K562 (cell line): ENCODE measurements around the gene NUP107. TPM values are rescaled to one million over a fixed set of nuclear protein-coding genes. Genes with fewer than 3 reads are reported as not detected.

Experiments
- ATAC-seq: fragments of 200-7000 bp; cut with Tn5 transposase; 3 replicates; pipeline ENCODE4 v1.9.1; 2020; ENCODE audit warnings: moderate library complexity
- BruUV-seq: library from RNA; stranded (reverse); fragments of 400-500 nt; replicated peaks from 2 replicates; lab custom pipeline; 2021; lab: Mats Ljungman, UMichigan
- CTCF ChIA-PET: fragments of 300-600 bp; formaldehyde crosslinking; extraction: SDS; loops from one replicate; lab custom pipeline; 2021; ENCODE audit warnings: low intra/inter-chr PET ratio; lab: Yijun Ruan, JAX
- POLR2A ChIA-PET: fragments of 300-600, 350-650 bp; sonication (Branson Sonifier 250); formaldehyde crosslinking; extraction: SDS; loops from one replicate; lab custom pipeline; 2021; ENCODE audit warnings: antibody characterized with exemption, inconsistent platforms; lab: Yijun Ruan, JAX
- DNase-seq, 4 experiments: peaks; one replicate each; pipeline versions ENCODE4 v3.0.0 to v3.0.0-alpha.2; 2011 to 2018; ENCODE audit warnings: low spot score in 3 of 4, mixed read lengths in 3 of 4; ENCODE audit errors: extremely low read depth in 1 of 4
- FAIRE-seq: peaks from 2 replicates; lab custom pipeline; 2011; peaks lifted over from hg19 to GRCh38; lab: Jason Lieb, UNC
- H2AFZ ChIP-seq: 2 replicates; pipeline ENCODE4 v1.6.0; 2011; ENCODE audit warnings: low read depth, low read length, control low read depth, inconsistent platforms
- H3K27ac ChIP-seq: fragments of 200-600 bp; 3 replicates; pipeline ENCODE4 v1.8.0; 2011; ENCODE audit warnings: low read depth, mild to moderate bottlenecking, control low read depth, inconsistent platforms, low read length, moderate library complexity, mixed read lengths; ENCODE audit errors: extremely low read depth
- H3K27me3 ChIP-seq, 2 experiments: fragments of 300-600 bp in 1 of 2; 2 replicates in 1 of 2; 3 replicates in 1 of 2; pipeline versions ENCODE4 v1.6.0 to v1.8.0; 2011; ENCODE audit warnings: inconsistent platforms in 2 of 2, low read length in 2 of 2, mild to moderate bottlenecking in 1 of 2, mixed read lengths in 1 of 2, moderate library complexity in 1 of 2; ENCODE audit not compliant: control insufficient read depth in 2 of 2, insufficient read depth in 2 of 2
- H3K36me3 ChIP-seq: fragments of 300-600 bp; 3 replicates; pipeline ENCODE4 v1.8.0; 2011; ENCODE audit warnings: mild to moderate bottlenecking, low read length, inconsistent platforms; ENCODE audit not compliant: control insufficient read depth, insufficient read depth
- H3K4me1 ChIP-seq, 2 experiments: fragments of 200-600 bp in 1 of 2; replicated peaks in 1 of 2; 2 replicates in 1 of 2; 3 replicates in 1 of 2; pipeline versions ENCODE4 v1.5.1 to v1.8.0; 2011; ENCODE audit warnings: inconsistent platforms in 2 of 2, low read length in 2 of 2, mild to moderate bottlenecking in 1 of 2, mixed read lengths in 1 of 2, moderate library complexity in 1 of 2; ENCODE audit not compliant: control insufficient read depth in 2 of 2, insufficient read depth in 2 of 2
- H3K4me2 ChIP-seq: 2 replicates; pipeline ENCODE4 v1.6.1; 2011; ENCODE audit warnings: low read length, control low read depth, inconsistent platforms, mixed read lengths; ENCODE audit not compliant: insufficient read depth
- H3K4me3 ChIP-seq: fragments of 200-600 bp; sonication (generic), shearing (Covaris generic); 2 replicates; pipeline ENCODE4 v1.5.1; 2016; ENCODE audit warnings: control low read depth, inconsistent platforms
- H3K79me2 ChIP-seq: fragments of 200-600 bp; 3 replicates; pipeline ENCODE4 v1.8.0; 2011; ENCODE audit warnings: low read length, inconsistent platforms; ENCODE audit not compliant: control insufficient read depth, insufficient read depth
- H3K9ac ChIP-seq, 2 experiments: 2 replicates each; pipeline versions ENCODE4 v1.6.0 to v1.6.1; 2011; ENCODE audit warnings: low read depth in 2 of 2, low read length in 2 of 2, control low read depth in 1 of 2, inconsistent platforms in 1 of 2, mild to moderate bottlenecking in 1 of 2, mixed read lengths in 1 of 2; ENCODE audit not compliant: insufficient read depth in 1 of 2
- H3K9me1 ChIP-seq: one replicate; pipeline ENCODE4 v1.6.0; 2011; ENCODE audit warnings: inconsistent platforms, mild to moderate bottlenecking, low read length, moderate library complexity; ENCODE audit not compliant: control insufficient read depth, insufficient read depth
- H3K9me3 ChIP-seq: replicated peaks from 2 replicates; pipeline ENCODE4 v1.5.1; 2011; ENCODE audit warnings: low read depth, low read length, inconsistent platforms; ENCODE audit not compliant: control insufficient read depth, insufficient read depth
- H4K20me1 ChIP-seq: replicated peaks from 2 replicates; pipeline ENCODE4 v1.6.1; 2011; ENCODE audit warnings: low read length, inconsistent platforms, mixed read lengths; ENCODE audit not compliant: control insufficient read depth, insufficient read depth
- FOXA1 ChIP-seq: fragments of 450-650 bp; IDR thresholded peaks from 2 replicates; pipeline ENCODE4 v1.6.1; 2016; ENCODE audit warnings: mild to moderate bottlenecking, borderline replicate concordance
- RBM22 ChIP-seq: fragments of 200-400 bp; formaldehyde crosslinking; IDR thresholded peaks from 2 replicates; pipeline ENCODE4 v1.6.1; 2018; ENCODE audit warnings: low read length, low read depth; ENCODE audit not compliant: poor library complexity, severe bottlenecking
- SREBF1 ChIP-seq: fragments of 150-350 bp; IDR thresholded peaks from 2 replicates; pipeline ENCODE4 v1.6.1; 2014; ENCODE audit warnings: antibody characterized with exemption, low read depth, low read length, borderline replicate concordance
- ZFP30 ChIP-seq: fragments of 250-450 bp; sonication (Bioruptor Pico); IDR thresholded peaks from 2 replicates; pipeline ENCODE4 v1.8.0; 2022; ENCODE audit warnings: moderate library complexity, mild to moderate bottlenecking, inconsistent platforms, borderline replicate concordance
- ZKSCAN8 ChIP-seq: fragments of 200-800 bp; sonication (Bioruptor generic); IDR thresholded peaks from 2 replicates; pipeline ENCODE4 v1.6.1; 2016; ENCODE audit warnings: missing genetic modification characterization, missing compliant biosample characterization
- ZNF134 ChIP-seq: fragments of 250-450 bp; sonication (Bioruptor Pico); conservative IDR thresholded peaks from 2 replicates; pipeline ENCODE4 v1.4.0; 2020
- ZNF239 ChIP-seq: fragments of 250-450 bp; sonication (Bioruptor Pico); IDR thresholded peaks from 2 replicates; pipeline ENCODE4 v1.4.0; 2020; ENCODE audit warnings: mild to moderate bottlenecking
- ZNF444 ChIP-seq: fragments of 250-450 bp; sonication (Bioruptor Pico); IDR thresholded peaks from 2 replicates; pipeline ENCODE4 v1.4.0; 2020; ENCODE audit warnings: mild to moderate bottlenecking, moderate library complexity
- ZSCAN32 ChIP-seq: fragments of 450-650 bp; formaldehyde crosslinking; IDR thresholded peaks from 2 replicates; pipeline ENCODE4 v1.4.0; 2020; ENCODE audit warnings: mild to moderate bottlenecking, moderate library complexity
- WGBS: fragments of 100-300 bp; shearing (Covaris generic); methylation state at CpG from one replicate; pipeline ENCODE4 v1.1.6; 2016; ENCODE audit warnings: low coverage, mixed read lengths; ENCODE audit not compliant: insufficient coverage; ENCODE audit errors: missing lambda C conversion rate; 5-methylcytosine and 5-hydroxymethylcytosine counted together
- in situ Hi-C: fragments of 300-500 bp; cut with MboI; formaldehyde crosslinking; loops from 4 replicates; pipeline ENCODE4 v1.15.0; 2018; ENCODE audit warnings: inconsistent platforms, mixed read lengths
- intact Hi-C: fragments of 100-400 bp; cut with micrococcal nuclease; formaldehyde crosslinking; loops from 2 replicates; pipeline ENCODE4 v1.14.2; 2022
- polyA plus RNA-seq, 8 experiments: library from polyadenylated mRNA; depleted of rRNA in 4 of 8; stranded (reverse) in 5 of 8; unstranded in 3 of 8; fragments of >200 nt; fragmentation: Nextera tagmentation in 2 of 8; fragmentation: Illumina TruSeq in 1 of 8; extraction: Ambion mirVana in 2 of 8; extraction: Trizol in 1 of 8; gene quantifications; 2 replicates each; pipeline versions ENCODE4 v1.2.1 to v1.2.3, GENCODE V29; 2011 to 2014; ENCODE audit warnings: inconsistent platforms in 1 of 8, missing spikeins in 1 of 8
- total RNA-seq, 7 experiments: library from RNA; depleted of rRNA in 6 of 7; stranded (reverse); fragments of >200 nt in 6 of 7; fragmentation: Illumina TruSeq in 2 of 7; extraction: Trizol in 2 of 7; gene quantifications; 2 replicates each; pipeline versions ENCODE4 v1.2.1 to v1.2.3, GENCODE V29; 2011 to 2021; ENCODE audit warnings: low replicate concordance in 1 of 7
- TF ChIP-seq, protein P1 (sequence below): fragments of 450-650 bp; formaldehyde crosslinking; IDR thresholded peaks from 2 replicates; pipeline ENCODE4 v1.4.0; 2020; ENCODE audit warnings: mild to moderate bottlenecking, moderate library complexity

NUP107 gene
- total and polyA plus RNA-seq, 9 of the 15 experiments (the other 6 are each of a cell fraction or from before 2014, with no cell fraction given) = 129 to 277 (median 199) TPM

DNA sequence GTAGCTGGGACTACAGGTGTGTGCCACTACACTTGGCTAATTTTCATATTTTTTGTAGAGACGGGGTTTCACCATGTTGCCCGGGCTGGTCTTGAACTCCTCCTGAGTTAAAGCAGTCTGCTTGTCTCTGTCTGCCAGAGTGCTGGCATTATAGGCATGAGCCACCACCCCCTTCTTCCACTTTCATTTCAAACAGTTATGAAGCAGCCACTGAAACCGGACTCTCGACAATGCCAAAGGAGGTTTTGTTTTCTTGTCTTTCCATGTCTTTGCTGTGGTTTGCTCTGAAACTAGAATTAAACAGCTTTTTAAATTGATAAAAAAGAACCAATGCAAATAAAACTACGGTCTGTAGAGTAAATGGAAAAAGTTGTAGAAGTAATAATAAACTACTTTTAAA lies 45.6 kb upstream of the NUP107 start:
- Histone ChIP-seq H3K4me2 (no peak overlapping the region), H3K4me1 (no peaks in the 10 kb centered on the region), H3K9ac (no peak overlapping the region), H2AFZ (no peak overlapping the region), H3K9me3 (no peaks in the 10 kb centered on the region), H3K27me3 (no peaks in the 10 kb centered on the region), H3K4me3 (no peak overlapping the region), H3K36me3 (peaks cover 38% of the 10 kb centered on the region; the same call in 2 of the 3 replicates), H3K9me1 (no peaks in the 10 kb centered on the region), H3K27ac (no peak overlapping the region), H3K79me2 (peaks cover 97% of the 10 kb centered on the region), H4K20me1 (peaks cover 3% of the 10 kb centered on the region; the same call in 1 of the 2 replicates)
- TF ChIP-seq ZSCAN32 (CRISPR knock-in tag) = no peak
- TF ChIP-seq ZFP30 (CRISPR knock-in tag) = no peak
- no peak for TF ChIP-seq SREBF1
- no peak for TF ChIP-seq ZNF239 (CRISPR knock-in tag)
- no peak for TF ChIP-seq ZKSCAN8 (CRISPR knock-in tag)
- TF ChIP-seq RBM22 = no peak
- TF ChIP-seq FOXA1 = no peak
- TF ChIP-seq, protein P1, sequence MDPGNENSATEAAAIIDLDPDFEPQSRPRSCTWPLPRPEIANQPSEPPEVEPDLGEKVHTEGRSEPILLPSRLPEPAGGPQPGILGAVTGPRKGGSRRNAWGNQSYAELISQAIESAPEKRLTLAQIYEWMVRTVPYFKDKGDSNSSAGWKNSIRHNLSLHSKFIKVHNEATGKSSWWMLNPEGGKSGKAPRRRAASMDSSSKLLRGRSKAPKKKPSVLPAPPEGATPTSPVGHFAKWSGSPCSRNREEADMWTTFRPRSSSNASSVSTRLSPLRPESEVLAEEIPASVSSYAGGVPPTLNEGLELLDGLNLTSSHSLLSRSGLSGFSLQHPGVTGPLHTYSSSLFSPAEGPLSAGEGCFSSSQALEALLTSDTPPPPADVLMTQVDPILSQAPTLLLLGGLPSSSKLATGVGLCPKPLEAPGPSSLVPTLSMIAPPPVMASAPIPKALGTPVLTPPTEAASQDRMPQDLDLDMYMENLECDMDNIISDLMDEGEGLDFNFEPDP (CRISPR knock-in tag) = no peak
- no peak for TF ChIP-seq ZNF134 (CRISPR knock-in tag)
- no peak for TF ChIP-seq ZNF444 (CRISPR knock-in tag)
- in situ Hi-C loops (no loop called here), intact Hi-C loops (no loop called here)
- ATAC-seq (no peak), FAIRE-seq (no peak), DNase-seq (no peak)
- POLR2A ChIA-PET = no interaction called here
- WGBS = 75% methylated on average over 5 of the region's 5 CpGs
- no TSS peak for BruUV-seq
- CTCF ChIA-PET = no interaction called here
